Measurements from ENCODE around the gene RSF1.

The RSF1 gene

DNA sequence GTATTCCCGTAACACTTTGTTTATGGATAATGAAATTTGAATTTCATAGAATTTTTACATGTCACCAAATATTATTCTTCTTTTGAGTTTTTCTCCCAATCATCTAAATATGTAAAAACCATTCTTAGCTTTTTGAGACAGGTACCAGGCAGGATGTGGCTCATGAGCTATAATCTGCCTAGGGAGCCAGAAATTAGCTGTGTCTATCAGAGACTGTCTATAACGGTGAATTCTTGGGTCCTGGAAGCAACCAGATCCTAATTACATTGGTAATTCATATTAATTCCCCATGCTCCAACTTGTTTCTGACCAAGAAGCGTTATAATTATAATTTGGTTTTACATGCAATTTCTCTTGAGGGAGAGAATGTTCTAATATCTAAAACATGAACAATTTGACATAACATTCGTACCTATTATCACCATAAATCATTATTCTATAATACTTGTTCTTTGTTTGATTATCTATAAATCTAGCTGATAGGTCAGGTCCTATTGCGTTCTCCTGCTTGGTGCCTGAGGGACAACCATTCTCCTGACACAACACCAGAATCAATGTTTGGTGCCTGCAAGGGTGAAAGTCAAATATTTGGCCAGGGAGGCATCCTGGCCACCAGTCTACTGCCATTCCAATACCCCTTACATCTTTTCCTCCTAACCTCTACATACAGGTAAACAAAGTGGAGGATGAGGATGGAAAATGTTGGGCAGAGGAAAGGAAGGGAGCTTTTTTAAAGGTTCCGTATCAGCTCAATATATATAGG is 69.9 kb downstream of the RSF1 start:
- DNase-seq (ENCODE audit: low spot score), result no peak

DNA sequence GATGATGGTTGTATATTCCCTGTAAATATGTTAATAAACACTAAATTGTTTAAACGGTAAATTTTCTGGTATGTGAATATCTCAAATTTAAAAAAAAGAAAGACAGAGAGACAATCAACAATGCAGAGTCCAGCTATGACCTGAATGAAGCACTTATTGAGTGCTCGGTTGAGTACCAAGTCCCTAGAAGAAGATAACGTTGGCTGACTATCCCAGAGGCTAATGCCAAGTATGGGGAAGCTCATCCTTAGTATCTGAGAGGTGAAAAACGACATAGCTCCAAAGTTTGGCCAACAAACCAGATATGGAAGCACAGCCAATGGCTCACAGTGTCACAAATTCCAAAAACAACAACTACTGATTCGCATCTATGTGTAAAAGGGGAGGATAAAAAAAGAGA is 71.3 kb downstream of the RSF1 start:
- no peak for DNase-seq (ENCODE audit: low spot score)

DNA sequence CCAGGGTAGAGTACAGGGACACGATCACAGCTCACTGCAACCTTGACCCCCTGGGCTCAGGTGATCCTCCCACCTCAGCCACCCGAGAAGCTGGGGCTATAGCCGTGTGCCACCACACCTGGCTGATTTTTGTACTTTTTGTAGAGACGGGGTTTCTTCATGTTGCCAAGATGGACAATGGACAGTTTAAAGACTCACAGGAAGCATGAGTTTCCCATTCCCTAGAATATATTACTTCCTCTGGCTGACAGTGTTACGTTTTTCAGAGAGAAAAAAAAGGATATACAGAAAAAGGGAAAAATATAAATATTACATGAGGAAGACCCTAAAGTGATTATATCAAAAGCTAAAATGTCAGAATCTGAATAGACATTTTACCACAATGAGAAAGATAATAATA is 72.3 kb downstream of the RSF1 start:
- no peak for DNase-seq (ENCODE audit: low spot score)

DNA sequence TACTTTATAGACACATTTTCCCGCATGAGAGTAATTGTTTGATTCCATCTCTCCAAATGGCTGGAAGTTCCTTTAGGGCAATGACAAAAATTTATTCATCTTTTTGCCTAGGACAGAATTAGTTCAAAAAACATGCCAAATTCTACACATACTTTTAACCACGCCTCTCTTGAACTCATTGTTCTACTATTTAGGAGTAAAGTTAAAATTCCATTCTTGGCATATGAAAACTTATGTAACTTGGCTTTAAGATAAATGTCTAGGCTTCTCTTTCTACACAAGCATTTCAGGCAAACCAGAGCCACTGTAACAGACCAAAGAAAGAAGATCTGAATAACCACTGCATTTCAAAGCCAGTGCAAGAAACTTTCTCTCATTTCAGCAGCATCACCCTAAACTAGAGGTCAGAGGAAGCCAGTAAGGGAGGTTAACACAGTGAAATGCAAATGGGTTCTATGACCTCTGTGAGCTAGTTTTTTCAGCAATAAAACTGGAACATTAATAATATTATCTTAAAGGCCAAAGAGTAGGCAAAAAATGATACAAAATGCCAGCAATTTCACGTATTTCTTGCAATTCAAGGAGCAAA is 73.0 kb downstream of the RSF1 start:
- no peak for DNase-seq (ENCODE audit: low spot score)

DNA sequence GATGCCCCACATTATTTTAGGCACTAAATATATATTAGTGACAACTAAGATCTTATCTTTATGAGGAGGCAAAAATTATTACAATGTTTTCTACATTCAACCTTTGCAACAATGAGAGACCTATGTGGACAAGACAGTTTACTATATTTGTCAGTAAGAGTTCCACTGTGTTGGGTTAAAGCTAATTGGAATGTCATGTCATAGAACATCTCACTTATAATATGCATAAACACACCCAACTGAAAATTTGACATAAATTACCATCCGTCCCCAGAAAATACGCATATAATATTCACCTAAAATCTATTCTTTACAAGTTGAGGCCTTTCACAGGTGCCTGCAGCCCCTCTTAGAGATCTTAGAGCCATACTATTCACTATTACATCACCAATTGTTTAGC is 84.0 kb downstream of the RSF1 start:
- no peak for DNase-seq (ENCODE audit: low spot score)

DNA sequence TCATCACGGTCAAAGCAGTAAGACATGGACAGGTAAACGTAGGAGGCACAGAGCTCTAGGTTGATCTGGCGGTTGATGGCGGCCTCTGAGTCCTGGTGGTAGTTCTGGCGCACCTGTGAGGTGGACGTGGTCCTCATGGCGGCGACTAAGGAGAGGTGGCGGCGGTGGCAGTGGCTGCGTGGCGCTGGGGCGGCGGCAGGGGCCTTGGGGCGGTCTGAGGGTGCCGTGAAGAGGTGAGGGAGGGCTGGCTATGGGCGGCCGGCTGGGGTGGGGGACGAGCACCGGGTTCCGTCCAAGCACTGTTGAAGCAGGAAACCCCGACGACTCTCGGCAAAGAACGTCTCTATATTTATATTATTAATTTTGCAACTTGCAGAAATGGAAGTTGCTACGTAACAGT is 85.6 kb downstream of the RSF1 start:
- no peak for DNase-seq (ENCODE audit: low spot score)

DNA sequence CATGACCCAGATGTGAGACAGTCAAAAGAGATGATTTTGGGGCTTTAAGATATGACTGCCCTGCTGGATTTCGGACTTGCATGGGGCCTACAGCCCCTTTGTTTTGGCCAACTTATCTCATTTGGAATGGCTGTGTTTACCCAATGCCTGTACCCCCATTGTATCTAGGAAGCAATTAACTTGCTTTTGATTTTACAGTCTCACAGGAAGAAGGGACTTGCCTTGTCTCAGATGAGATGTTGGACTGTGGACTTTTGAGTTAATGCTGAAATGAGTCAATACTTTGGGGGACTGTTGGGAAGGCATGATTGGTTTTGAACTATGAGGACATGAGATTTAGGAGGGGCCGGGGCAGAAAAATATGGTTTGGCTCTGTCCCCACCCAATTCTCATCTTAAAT is 88.4 kb downstream of the RSF1 start:
- DNase-seq (ENCODE audit: low spot score), result no peak

DNA sequence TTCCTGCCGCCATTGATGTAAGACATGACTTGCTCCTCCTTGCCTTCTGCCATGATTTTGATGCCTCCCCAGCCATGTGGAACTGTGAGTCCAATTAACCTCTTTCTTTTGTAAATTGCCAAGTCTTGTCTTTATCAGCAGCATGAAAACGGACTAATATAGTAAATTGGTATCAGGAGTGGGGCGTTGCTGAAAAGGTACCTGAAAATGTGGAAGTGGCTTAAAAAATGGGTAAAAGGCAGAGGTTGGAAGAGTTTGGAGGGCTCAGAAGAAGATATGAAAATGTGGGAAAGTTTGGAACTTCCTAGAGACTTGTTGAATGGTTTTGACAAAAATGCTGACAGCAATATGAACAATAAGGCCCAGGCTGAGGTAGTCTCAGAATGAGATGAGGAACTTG is 89.7 kb downstream of the RSF1 start:
- no peak for DNase-seq (ENCODE audit: low spot score)

DNA sequence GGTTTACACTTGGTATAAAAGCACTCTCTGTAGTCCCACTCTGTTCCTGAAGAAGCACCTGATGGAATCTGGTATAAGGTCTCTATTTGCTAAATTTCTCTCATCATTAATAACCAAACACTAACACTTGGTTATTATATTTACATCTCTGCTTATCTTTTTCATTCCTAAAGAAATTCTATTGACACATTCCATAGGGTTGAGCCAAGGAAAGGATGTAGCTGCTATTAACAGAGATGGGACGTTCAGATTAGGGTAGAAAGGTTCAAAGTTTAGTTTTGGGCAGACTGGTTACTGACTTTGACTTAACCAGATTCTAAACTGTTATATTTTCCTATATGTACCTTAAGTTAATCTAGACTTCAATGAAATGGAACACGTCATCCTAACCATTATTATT is 91.5 kb downstream of the RSF1 start:
- no peak for DNase-seq (ENCODE audit: low spot score)

DNA sequence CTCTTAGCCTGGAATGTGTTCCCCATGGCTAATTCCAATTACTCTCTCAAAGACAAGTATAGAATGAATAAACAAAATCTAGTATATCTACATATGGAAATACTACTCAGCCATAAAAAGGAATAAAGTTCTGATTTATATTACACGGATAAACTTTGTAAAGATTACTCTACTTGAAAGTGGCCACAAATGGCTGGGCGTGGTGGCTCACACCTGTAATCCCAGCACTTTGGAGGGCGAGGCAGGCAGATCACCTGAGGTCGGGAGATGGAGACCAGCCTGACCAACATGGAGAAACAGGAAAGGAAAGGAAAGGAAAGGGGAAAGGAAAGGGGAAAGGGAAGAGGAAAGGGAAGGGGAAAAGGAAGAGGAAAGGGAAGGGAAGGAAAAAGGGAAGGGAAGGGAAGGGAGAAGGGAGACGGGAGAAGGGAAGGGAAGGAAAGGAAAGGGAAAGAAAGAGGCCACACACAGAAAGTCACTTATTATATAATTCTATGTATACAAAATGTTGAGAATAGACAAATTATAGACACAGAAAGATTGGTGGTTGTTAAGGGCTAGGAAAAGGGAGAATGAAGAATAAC is 92.2 kb downstream of the RSF1 start:
- DNase-seq (ENCODE audit: low spot score), result no peak

DNA sequence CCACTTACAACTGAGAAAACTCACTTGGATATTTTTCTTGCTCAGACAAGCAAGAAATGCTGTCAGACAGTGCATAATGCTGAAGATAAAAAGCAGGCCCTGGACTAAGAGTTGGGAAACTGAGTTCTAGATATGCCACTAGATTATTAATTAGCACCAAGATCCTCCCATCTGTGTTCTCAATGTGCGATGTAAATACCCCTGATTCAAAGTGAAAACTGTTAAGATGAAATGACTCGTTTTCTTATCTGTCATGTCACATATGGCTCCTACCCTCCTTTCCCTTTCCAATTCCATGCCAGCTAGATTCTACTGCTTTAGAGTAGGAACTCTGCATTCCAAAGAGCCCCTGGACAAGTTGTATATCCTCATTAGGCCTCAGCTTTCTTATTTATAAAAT is 94.0 kb downstream of the RSF1 start:
- DNase-seq (ENCODE audit: low spot score), result no peak

DNA sequence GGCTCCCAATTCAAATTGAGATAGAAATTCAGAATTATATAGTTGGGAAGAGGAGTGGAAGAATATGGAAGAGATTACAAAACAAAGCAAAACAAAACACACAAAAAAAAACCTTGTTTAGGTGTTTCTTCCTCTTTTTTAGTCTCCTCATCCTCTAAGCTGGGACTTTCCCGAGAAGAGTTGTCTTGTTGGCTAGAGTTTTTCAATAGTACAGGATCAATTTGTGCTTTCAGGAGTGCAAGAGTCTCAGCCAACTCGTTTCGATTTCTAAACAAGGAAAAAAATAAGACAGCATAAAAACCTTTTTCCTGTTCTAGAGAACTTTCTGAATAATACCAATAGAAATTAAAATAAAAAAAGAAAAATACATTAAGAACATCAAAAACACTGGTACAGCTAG is 95.1 kb downstream of the RSF1 start:
- DNase-seq (ENCODE audit: low spot score), result no peak

DNA sequence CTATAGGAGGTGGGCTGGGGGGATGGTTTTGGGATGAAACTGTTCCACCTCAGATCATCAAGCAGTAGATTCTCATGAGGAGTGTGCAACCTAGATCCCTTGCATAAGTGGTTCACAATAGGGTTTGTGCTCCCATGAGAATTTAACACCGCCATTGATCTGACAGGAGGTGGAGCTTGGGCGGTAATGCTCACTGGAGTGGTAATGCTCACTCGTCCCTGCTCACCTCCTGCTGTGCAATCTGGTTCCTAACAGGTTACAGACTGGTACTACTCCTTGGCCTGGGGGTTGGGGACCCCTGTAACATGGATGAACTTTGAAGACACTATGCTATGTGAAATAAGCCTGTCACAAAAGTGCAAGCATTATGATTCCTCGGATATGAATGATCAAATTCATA is 95.9 kb downstream of the RSF1 start:
- no peak for DNase-seq (ENCODE audit: low spot score)

DNA sequence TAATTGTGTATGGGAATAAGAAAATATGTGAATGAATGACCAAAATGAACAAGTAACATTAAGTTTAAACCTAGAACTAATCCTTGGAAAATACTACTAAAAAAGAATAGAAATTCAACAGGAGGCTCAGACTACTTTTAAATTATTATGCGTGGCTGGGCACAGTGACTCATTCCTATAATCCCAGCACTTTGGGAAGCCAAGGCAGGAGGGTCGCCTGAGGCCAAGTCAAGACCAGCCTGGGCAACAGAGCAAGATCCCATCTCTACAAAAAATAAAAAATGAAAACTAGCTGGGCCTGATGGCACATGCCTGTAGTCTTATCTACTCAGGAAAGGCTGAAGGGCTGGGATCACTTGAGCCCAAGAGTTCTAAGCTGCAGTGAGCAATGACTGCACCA is 97.5 kb downstream of the RSF1 start:
- no peak for DNase-seq (ENCODE audit: low spot score)

DNA sequence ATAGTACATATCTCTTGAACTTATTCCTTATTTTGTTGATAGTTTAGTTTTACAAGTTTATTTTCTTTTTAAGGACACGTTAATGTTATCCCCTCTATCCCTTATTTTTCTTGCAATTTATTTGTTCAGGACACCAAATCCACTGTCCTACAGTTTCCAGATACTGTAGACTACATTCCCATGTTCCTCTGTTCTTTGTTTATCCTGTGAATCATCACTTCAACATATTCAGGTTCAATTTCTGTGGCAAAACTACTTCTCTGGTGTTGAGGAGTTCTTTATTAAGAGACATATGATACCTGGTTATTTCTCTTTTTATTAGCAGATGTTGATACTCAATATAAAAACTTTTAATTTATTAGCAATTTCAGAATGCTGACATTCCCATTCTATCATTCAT is 110.2 kb downstream of the RSF1 start:
- no peak for DNase-seq (ENCODE audit: low spot score)

DNA sequence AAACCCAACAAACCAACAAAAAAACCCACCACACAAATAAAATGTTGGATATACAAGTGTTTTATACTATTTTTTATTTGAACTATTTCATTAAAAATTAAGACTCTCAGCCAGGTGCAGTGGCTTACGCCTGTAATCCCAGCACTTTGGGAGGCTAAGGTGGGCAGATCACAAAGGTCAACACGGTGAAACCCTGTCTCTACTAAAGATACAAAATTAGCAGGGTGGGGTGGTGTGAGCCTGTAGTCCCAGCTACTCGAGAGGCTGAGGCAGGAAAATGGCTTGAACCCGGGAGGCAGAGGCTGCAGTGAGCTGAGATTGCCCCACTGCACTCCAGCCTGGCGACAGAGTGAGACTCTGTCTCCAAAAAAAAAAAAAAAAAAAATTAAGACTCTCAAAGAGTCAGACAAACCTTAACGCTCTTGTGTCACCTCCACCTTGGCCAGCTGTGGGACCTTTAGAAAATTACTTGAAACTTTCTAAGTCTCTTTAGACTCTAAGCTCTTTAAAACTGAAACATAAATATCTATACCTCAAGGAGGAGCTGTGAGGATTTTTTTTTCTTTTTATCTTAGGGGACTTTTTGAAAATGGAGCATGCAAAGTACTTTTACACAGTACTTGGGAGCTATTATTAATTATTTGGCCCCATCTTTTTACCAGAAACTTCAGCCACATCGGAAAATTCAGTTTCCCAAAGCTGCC is 114.5 kb downstream of the RSF1 start:
- DNase-seq (ENCODE audit: low spot score), result no peak

DNA sequence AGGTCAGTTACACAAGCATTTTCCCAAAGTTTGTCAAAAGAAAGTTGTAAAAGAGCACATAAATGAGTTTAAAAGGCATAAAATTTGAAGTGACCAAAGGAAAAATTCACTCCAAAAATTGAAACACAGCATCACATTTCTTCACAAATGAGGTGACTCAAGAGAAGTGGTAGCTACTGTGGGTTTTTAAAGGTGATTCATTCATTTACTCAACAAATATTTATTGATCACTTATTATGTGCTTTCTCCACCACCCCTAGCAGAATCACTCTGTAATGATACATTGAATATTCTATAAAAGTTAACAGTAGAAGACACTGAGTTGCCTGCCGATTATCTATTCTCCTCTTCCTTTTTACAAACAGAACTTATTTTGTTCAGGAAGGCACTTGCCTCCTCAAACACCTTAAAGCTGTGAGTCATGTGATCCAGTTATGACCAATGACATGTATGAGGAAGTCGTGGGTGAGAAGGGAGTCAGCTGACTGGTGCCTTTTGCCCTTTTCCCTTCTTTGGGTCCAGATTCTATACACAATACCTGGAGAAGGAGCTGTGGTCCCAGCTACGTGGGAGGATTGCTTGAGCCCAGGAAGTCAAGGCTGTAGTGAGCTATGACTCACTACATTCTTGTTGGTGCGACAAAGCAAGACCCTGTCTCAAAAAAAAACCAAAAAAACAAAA is 115.2 kb downstream of the RSF1 start:
- DNase-seq (ENCODE audit: low spot score), result no peak

DNA sequence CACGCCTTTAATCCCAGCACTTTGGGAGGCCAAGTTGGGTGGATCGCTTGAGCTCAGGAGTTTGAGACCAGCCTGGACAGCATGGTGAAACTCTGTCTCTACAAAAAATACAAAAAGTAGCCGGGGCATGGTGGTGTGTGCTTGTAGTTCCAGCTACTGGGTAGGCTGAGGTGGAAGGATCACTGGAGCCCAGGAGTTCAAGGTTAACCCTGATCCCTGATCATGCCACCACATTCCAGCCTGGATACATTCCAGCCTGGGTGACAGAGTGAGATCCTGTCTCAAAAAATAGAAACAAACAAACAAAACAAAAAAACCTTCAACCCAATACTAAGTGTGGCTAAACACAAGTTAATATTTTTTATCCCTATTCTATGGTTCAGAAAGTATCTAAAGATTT is 116.5 kb downstream of the RSF1 start:
- no peak for DNase-seq (ENCODE audit: low spot score)

DNA sequence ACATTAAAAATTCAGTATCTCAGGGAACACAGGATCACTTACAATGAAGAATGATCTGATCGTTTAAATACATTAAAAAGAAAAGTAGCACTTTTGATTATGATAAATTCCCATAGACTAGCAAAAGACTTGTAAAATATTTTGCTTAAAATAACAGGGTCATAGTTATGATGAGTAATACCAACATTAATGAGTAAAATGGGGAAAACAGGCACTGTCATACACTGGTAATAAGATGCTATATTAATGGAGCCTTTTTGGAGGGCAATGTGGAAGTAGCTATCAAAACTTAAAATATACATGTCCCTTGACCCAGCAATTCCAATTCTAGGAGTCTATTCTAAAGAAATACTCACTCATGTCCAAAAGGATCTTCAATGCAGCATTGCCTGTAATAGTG is 121.1 kb downstream of the RSF1 start:
- DNase-seq (ENCODE audit: low spot score), result no peak

DNA sequence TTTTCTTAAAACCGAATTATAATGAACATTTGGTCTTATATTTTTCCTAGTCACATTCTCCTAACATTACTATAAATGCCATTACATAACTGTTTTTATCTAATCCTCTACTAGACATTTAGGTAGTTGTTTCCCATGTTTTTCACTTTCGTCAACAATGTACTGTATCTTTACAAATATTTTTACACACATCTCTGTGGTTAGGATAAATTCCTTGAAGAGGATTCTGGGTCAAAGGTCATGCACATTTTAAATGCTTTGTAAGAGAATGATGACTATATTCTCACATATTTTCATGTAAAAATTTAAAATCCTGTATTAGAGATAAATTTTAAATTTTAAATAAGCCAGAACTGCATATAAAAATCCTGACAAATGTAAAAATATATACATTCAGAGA is 121.6 kb downstream of the RSF1 start:
- no peak for DNase-seq (ENCODE audit: low spot score)

DNA sequence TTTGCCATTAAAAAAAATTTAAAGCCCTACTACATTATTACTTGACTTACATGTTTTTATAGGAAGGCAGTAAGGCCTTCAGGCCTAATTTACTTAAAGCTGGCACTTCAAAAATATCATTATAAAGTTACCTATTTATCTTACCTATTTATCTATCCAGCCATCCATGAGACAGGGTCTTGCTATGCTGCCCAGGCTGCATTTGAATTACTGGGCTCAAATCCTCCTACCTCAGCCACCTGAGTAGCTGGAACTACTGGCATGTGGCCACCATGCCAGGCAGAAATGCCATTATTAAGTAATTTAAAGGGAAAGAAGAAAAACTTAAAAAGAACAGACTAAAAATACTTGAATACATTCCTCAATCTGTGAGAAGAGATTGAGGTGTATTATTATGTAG is 122.7 kb downstream of the RSF1 start:
- DNase-seq (ENCODE audit: low spot score), result no peak

DNA sequence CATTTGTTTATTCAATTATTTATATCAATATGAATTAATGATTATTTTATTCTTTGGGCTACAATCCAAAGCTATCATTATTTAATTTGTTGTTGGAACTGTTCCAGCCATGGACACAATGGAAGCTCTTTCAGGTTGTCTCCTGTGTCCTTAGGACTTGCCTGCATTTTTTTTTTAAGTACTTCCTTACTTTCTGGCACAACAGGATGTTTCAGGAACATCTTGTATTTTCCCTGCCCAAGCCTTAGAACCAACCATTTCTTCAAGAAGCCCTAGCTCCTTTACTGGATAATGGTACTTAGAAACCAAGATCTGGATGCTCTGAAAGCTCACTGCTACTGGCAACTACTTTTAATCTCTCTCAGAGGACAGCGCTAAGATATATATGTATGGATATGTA is 125.1 kb downstream of the RSF1 start:
- no peak for DNase-seq (ENCODE audit: low spot score)

DNA sequence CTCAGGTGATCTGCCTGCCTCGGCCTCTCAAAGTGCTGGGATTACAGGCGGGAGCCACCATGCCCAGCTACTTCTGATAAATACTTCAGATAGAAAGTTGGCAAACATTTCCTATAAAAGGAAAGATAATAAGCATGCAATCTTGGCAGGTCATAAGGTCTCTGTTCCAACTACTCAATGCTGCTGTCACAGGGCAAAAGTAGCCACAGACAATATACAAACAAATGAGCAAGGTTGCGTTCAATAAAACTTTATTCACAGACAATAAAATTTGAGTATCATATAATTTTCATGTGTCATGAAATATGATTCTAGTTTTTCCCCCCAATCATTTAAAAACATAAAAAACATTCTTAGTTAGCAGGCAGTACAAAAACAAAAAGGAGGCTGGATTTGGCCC is 129.9 kb downstream of the RSF1 start:
- DNase-seq (ENCODE audit: low spot score), result no peak
